ES-I3 (cell line): ENCODE data around the gene RP9.

Source experiments
- H3K36me3 ChIP-seq: 2 replicates; pipeline ENCODE4 v1.6.1; 2013; ENCODE audit warnings: mild to moderate bottlenecking, low read length, control low read depth, moderate library complexity; ENCODE audit not compliant: insufficient read depth
- H3K4me1 ChIP-seq: 2 replicates; pipeline ENCODE4 v1.6.1; 2013; ENCODE audit warnings: mild to moderate bottlenecking, control low read depth, low read length; ENCODE audit not compliant: insufficient read depth
- H3K9ac ChIP-seq: 2 replicates; pipeline ENCODE4 v1.6.1; 2013; ENCODE audit warnings: low read depth, mild to moderate bottlenecking, low read length, moderate library complexity
- H3K9me3 ChIP-seq: 2 replicates; pipeline ENCODE4 v1.6.1; 2013; ENCODE audit warnings: mild to moderate bottlenecking, low read length, moderate library complexity; ENCODE audit not compliant: control insufficient read depth, insufficient read depth

The RP9 gene

DNA sequence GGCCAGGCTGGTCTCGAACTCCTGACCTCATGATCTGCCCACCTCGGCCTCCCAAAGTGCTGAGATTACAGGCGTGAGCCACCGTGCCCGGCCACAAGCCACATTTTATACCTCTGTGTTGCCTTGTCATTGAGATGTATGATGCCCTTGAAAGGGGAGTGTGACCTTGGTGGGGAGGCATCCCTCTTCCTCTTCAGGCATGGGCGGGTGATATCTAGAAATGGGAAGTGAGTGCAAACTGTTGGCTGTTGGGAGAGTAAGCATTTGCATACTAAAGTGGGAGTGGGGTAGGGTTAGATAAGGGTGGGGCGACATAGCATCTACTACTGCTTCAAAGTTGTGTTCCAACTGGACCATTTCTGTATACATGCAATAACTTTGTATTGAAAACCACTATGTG, 20.1 kb downstream of the RP9 start:
- H3K9ac ChIP-seq, result no peak overlapping the region
- H3K36me3 ChIP-seq, result no peaks in the 10 kb centered on the region

DNA sequence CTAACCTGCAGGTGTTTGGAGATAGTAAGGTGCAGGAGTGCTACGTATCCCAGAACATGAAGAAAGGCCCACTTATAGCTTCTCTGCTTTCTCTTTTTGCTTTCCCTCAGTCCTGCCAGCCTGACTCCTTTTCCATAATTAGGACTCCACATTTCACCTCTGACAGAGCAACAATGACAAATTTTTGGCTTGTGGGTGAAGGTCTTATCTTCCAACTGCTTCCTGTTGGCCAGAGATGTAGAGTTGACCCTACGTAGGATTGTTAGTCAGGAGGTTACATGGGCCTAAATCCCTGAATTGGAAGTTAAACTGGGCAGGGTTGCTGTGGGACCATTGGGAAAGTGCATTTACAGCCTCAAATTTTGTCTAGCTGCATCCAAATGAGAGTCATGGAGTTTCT, 21.3 kb downstream of the RP9 start:
- no peak overlapping the region for H3K9ac ChIP-seq
- H3K4me1 ChIP-seq, result no peaks in the 10 kb centered on the region
- H3K9me3 ChIP-seq, result no peaks in the 10 kb centered on the region
- no peaks in the 10 kb centered on the region for H3K36me3 ChIP-seq

More for the DNA sequence above, 20.1 kb downstream of the RP9 start:
- Histone ChIP-seq H3K4me1 (no peaks in the 10 kb centered on the region), H3K9me3 (no peaks in the 10 kb centered on the region)

DNA sequence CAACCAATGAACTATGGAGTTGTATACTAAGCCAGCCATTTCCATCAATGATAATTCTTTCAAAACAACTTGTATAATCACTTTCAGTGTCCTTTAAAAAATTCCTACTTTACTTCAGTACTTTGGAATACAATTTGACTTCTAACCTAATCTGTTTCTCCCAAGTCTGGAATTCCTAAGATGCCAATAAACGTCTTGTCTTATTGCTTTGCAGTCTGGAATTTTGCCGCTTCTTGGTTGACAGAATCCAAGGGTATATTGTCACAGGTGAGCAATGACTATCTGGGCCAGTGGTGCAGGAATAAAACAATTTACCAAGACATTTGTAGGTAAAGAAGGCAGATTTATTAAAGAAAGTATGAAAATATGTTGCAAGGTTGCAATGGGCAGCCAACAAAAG, 21.8 kb downstream of the RP9 start:
- no peaks in the 10 kb centered on the region for H3K36me3 ChIP-seq
- no peak overlapping the region for H3K9ac ChIP-seq
- H3K9me3 ChIP-seq, result no peaks in the 10 kb centered on the region
- no peaks in the 10 kb centered on the region for H3K4me1 ChIP-seq

DNA sequence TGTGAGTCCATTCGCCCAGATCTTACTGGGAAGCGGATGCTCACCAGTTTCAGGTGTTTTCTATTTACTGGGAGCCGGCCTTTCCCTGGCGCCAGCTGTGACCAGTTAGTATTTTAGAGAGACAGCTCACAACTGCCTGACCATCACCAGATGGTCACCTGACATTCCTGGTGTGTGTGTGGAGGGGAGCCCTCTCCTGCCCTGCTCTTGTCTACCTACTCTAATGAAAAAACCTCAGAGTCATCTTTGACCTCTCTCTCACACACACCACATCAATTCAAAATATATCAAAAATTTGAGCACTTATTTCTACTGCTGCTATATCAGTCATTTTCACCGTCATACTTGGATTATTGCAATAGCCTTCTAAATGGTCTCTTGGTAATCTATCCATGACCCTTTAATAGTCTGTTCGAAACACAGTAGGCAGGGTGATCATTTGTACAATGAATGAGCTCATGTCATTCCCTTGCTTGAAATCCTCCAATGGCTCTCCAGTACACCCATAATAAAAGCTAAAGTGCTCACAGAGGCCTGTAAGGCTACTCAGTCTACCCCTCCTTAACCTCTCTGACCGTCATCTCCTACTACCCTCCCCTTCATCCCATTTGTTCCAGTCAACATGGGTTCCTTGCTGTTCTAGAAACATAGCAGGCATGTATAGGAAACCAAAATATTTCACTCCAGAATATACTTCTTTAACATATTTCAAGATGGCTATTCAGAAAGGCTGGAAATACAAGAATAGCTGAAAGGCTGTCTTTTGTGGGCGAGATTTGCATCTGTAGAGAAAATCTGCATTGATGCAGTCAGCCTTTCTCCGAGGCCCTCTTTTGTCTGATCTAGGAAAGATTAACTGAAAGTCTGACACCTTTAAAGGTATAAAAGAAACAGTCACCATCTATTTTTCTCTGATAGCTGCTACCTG, 29.2 kb downstream of the RP9 start:
- Histone ChIP-seq H3K36me3 (no peaks in the 10 kb centered on the region), H3K9ac (no peak overlapping the region), H3K9me3 (no peaks in the 10 kb centered on the region), H3K4me1 (peaks cover 22% of the 10 kb centered on the region; the same call in 1 of the 2 replicates)

DNA sequence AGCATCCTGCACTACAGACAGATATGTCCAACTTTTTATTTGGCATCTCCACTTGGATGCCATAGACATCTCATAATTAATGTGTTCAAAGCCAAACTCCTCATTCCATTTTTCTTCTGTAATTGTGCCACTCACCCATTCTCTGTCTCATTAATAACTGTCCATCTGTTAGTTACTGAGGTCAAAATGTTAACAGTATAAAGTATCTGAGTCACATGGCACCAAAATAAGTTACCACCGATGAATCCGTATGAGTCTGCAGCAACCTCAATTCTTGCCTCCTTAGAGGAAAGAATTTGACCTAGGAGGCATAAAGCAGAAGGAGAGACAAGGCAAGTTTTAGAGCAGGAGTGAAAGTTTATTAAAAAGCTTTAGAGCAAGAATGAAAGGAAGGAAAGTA, 30.1 kb downstream of the RP9 start:
- Histone ChIP-seq H3K9me3 (no peaks in the 10 kb centered on the region), H3K9ac (no peak overlapping the region), H3K4me1 (peaks cover 22% of the 10 kb centered on the region; the same call in 1 of the 2 replicates), H3K36me3 (no peaks in the 10 kb centered on the region)

DNA sequence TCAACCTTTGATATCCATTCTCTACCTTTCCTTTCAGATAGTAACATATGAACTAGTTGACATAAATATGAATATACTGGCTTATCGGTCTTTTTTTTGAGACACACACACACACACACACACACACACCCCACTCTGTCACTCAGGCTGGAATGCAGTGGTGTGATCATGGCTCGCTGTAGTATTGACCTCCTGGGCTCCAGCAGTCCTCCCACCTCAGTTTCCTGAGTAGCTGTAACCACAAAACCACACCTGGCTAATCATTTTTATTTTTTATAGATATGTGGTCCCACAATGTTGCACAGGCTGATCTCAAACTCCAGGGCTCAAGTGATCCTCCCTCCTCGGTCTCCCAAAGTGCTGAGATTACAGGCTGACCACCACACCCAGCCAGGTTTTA, 32.5 kb downstream of the RP9 start:
- H3K9ac ChIP-seq, result no peak overlapping the region
- no peaks in the 10 kb centered on the region for H3K9me3 ChIP-seq
- peaks cover 22% of the 10 kb centered on the region; the same call in 1 of the 2 replicates for H3K4me1 ChIP-seq

DNA sequence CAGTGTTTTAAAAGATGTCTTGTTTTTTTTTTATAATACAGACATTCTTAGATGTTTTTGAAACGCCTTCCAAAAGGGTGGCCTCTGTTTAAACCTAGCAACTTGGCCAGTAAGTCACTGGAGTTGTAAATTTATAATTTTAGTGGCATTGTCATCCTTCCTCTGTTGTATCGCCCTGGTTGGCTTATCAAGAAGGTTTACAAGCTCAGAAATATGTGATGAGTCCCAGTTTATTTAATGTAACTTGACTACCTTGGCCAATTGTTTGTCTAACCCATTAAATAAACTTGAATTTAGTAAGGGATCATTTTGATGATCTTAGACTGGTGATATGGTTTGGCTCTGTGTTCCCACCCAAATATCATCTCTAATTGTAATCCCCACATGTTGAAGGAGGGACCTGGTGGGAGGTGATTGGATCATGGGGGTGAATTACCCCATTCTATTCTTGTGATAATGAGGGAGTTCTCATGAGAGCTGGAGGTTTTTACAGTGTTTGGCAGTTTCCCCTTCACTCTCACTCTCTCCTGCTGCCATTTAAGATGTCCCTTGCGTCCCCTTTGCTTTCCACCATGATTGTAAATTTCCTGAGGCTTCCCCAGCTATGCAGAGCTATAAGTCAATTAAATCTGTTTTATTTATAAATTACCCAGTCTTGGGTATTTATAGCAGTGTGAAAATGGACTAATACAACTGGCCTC, 33.2 kb downstream of the RP9 start:
- Histone ChIP-seq H3K9me3 (no peaks in the 10 kb centered on the region), H3K4me1 (peaks cover 21% of the 10 kb centered on the region; the same call in 1 of the 2 replicates), H3K36me3 (no peaks in the 10 kb centered on the region), H3K9ac (no peak overlapping the region)

More for the DNA sequence above, 32.5 kb downstream of the RP9 start:
- H3K36me3 ChIP-seq, result no peaks in the 10 kb centered on the region

DNA sequence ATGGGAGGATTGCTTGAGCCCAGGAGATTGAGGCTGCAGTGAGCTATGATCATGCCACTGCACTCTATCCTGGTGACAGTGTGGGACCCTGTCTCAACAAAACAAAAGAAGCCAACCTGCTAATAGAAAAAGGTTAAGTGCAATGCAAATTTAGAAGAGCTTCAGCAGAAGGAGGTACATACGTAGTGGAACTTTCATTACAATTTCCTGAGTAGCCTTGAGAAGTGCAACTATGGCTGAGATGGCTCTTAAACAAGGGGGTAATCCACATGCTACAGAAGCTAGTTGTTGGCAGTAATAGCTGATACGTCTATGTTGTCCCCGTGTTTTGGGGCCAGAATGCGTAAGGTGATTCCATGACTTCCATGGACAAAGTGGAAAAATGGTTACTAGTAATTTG, 36.0 kb downstream of the RP9 start:
- Histone ChIP-seq H3K36me3 (no peaks in the 10 kb centered on the region), H3K9me3 (peaks cover 4% of the 10 kb centered on the region; the same call in 1 of the 2 replicates), H3K9ac (no peak overlapping the region), H3K4me1 (peaks cover 4% of the 10 kb centered on the region; the same call in 1 of the 2 replicates)

DNA sequence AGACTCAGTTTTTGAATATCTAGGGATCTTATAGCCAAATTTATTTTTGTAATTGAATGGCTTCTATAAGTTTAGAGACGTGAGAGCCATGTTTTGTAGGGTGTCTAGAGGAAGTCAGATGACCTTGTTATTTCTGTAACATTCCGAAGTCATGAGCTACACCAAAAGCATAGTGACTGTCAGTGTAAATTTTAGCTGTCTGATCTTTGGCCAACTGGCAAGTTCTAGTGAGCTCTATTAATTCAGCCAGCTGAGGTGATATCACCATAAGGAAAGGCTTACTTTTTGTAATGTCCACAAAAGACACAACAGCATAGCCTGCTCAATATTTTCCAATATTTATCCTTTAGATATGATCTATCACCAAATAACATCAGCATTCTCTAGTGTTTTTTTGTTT, 36.7 kb downstream of the RP9 start:
- H3K36me3 ChIP-seq, result no peaks in the 10 kb centered on the region
- H3K9ac ChIP-seq, result no peak overlapping the region
- peaks cover 4% of the 10 kb centered on the region; the same call in 1 of the 2 replicates for H3K4me1 ChIP-seq
- peaks cover 4% of the 10 kb centered on the region; the same call in 1 of the 2 replicates for H3K9me3 ChIP-seq

DNA sequence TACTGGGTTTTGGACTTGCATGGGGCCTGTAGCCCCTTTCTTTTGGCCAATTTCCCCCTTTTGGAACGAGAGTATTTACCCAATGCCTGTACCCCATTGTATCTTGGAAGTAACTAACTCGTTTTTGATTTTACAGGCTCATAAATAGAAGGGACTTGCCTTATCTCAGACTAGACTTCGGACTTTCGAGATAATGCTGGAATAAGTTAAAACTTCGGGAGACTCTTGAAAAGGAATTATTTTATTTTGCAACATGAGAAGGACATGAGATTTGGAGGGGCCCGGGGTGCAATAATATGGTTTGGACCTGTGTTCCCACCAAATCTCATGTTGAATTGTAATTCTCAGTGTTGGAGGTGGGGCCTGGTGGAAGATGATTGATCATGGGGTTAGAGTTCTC, 38.4 kb downstream of the RP9 start:
- Histone ChIP-seq H3K9ac (no peak overlapping the region), H3K4me1 (peaks cover 1% of the 10 kb centered on the region; the same call in 1 of the 2 replicates), H3K9me3 (peaks cover 4% of the 10 kb centered on the region), H3K36me3 (no peaks in the 10 kb centered on the region)

DNA sequence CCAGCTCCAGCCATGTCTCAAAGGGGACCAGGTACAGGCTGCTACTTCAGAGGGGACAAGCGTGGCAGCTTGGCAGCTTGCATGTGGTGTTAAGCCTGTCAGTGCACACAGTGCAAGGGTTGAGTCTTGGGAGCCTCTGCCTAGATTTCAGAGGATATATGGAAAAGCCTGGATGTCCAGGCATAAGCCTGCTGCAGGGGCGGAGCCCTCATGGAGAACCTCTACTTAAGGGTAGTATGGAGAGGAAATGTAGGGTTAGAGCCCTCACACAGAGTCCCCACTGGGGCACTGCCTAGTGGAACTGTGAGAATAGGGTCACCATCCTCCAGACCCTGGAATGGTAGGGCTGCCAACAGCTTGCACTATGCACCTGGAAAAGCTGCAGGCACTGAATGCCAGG, 38.9 kb downstream of the RP9 start:
- Histone ChIP-seq H3K36me3 (no peaks in the 10 kb centered on the region), H3K9me3 (peaks cover 4% of the 10 kb centered on the region), H3K4me1 (no peaks in the 10 kb centered on the region), H3K9ac (no peak overlapping the region)

DNA sequence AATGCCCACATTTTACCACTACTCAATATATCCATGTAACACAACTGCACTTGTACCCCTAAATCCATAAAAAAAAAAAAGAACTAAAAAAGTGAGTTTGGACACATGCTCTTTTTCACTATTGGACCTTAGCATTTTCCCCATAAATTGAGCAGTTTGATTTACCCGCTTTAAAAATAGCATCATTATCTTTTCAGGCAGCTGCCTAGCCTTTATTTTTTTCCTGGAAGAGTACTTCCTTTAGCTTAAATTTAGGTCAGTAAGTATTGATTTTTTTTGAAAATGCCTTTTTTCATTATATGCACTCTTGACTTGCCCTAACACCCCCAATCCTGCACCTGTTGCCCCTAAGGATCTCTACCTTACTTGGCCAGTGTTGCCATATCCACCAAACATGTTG, 41.3 kb downstream of the RP9 start:
- Histone ChIP-seq H3K9me3 (peaks cover 4% of the 10 kb centered on the region), H3K4me1 (no peaks in the 10 kb centered on the region), H3K9ac (no peak overlapping the region), H3K36me3 (no peaks in the 10 kb centered on the region)

DNA sequence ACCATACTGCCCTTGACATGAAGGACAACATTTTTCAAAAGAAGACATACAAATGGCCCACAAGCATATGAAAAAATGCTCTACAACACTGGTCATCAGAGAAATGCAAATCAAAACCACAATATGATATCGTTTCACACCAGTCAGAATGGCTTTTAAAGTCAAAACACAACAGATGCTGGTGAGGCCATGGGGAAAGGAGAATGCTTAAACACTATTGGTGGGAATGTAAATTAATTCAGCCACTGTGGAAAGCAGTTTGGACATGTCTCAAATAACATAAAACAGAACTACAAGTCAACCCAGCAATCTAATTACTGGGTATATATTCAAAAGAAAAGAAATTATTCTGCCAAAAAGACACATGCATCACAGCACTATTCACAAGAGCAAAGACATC, 42.4 kb downstream of the RP9 start:
- Histone ChIP-seq H3K36me3 (no peaks in the 10 kb centered on the region), H3K4me1 (no peaks in the 10 kb centered on the region), H3K9me3 (peaks cover 4% of the 10 kb centered on the region), H3K9ac (no peak overlapping the region)

DNA sequence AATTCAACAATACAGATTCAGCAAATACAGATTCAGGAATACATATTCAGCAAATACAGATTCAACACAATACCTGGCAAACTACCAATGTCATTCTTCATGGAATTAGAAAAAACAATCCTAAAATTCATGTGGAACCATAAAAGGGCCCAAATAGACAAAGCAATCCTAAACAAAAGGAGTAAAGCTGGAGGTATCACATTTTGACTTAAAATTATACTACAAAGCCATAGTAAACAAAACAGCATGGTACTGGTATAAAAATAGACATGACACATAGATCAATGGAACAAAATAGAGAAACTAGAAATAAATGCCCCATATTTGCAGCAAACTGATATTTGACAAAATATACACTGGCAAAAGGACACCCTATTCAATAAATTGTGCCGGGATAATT, 43.2 kb downstream of the RP9 start:
- Histone ChIP-seq H3K4me1 (no peaks in the 10 kb centered on the region), H3K9ac (no peak overlapping the region), H3K9me3 (peaks cover 4% of the 10 kb centered on the region), H3K36me3 (no peaks in the 10 kb centered on the region)
